Neural crest cell (in vitro differentiated cells): ENCODE data around the gene MAPK12. TPM values are rescaled to one million over a fixed set of nuclear protein-coding genes. Genes with fewer than 3 reads are reported as not detected.

Source experiments
- DNase-seq: peaks from one replicate; pipeline ENCODE4 v3.0.0; 2021; ENCODE audit warnings: low read depth, mixed read lengths, low spot score
- H3K27ac Mint-ChIP-seq: one replicate; pipeline ENCODE4 v1.8.0; 2021; ENCODE audit warnings: mild to moderate bottlenecking, mixed read lengths; ENCODE audit not compliant: unreplicated experiment
- H3K27me3 Mint-ChIP-seq: 2 replicates; pipeline ENCODE4 v1.8.0; 2021; ENCODE audit warnings: low read depth, mild to moderate bottlenecking, mixed read lengths
- H3K36me3 Mint-ChIP-seq: 2 replicates; pipeline ENCODE4 v1.8.0; 2021; ENCODE audit warnings: low read depth, mild to moderate bottlenecking, mixed read lengths
- H3K4me1 Mint-ChIP-seq: 2 replicates; pipeline ENCODE4 v1.8.0; 2021; ENCODE audit warnings: mixed read lengths
- H3K4me3 Mint-ChIP-seq: one replicate; pipeline ENCODE4 v1.8.0; 2021; ENCODE audit warnings: mild to moderate bottlenecking, mixed read lengths
- H3K9me3 Mint-ChIP-seq: 2 replicates; pipeline ENCODE4 v1.8.0; 2021; ENCODE audit warnings: mixed read lengths
- CTCF ChIP-seq: fragments of 200-600 bp; sonication (generic); conservative IDR thresholded peaks from 2 replicates; pipeline ENCODE4 v1.5.0; 2021; ENCODE audit warnings: antibody characterized with exemption, mild to moderate bottlenecking
- total RNA-seq: library from RNA; stranded (reverse); gene quantifications from 2 replicates; pipeline ENCODE4 v1.2.1, GENCODE V29; 2021

The MAPK12 gene
- total RNA-seq, 1 donor from 2014 or later: 46.5 TPM

- Mint-ChIP-seq H3K27me3 (no peaks in the 10 kb centered on the region), H3K27ac (peak overlapping the region; percentile 92), H3K36me3 (no peaks in the 10 kb centered on the region), H3K9me3 (no peaks in the 10 kb centered on the region), H3K4me1 (peaks cover 15% of the 10 kb centered on the region), H3K4me3 (peak overlapping the region; percentile 89)
- DNase-seq: no peak
- TF ChIP-seq CTCF: no peak
Measured at GRCh38 chr22:50308597-50308935, 47.1 kb upstream of the MAPK12 start.

- Mint-ChIP-seq H3K36me3 (no peaks in the 10 kb centered on the region), H3K4me3 (peak overlapping the region; percentile 89), H3K27ac (no peak overlapping the region), H3K4me1 (peaks cover 15% of the 10 kb centered on the region), H3K27me3 (no peaks in the 10 kb centered on the region), H3K9me3 (no peaks in the 10 kb centered on the region)
- no peak for DNase-seq
- no peak for TF ChIP-seq CTCF
Measured at GRCh38 chr22:50307890-50308596, 46.6 kb upstream of the MAPK12 start.

- no peak for TF ChIP-seq CTCF
- Mint-ChIP-seq H3K27me3 (no peaks in the 10 kb centered on the region), H3K9me3 (no peaks in the 10 kb centered on the region), H3K4me3 (peak within 1 kb of the TSS; percentile 92), H3K36me3 (no peaks in the 10 kb centered on the region), H3K4me1 (peaks cover 15% of the 10 kb centered on the region), H3K27ac (no peak within 1 kb of the TSS)
- DNase-seq: peak; percentile 64
Measured at GRCh38 chr22:50306753-50307749, 45.6 kb upstream of the MAPK12 start, which contains the start of gene PLXNB2. Gene PLXNB2 (minus strand): TSS chr22:50307646. CDS start chr22:50290584, 17,062 bp downstream.

- DNase-seq: no peak
- Mint-ChIP-seq H3K27ac (peak overlapping the region; percentile 27), H3K27me3 (peaks cover under 1% of the 10 kb centered on the region), H3K4me1 (peaks cover 15% of the 10 kb centered on the region), H3K36me3 (no peaks in the 10 kb centered on the region), H3K4me3 (peak overlapping the region; percentile 92), H3K9me3 (no peaks in the 10 kb centered on the region)
- TF ChIP-seq CTCF: no peak
Measured at GRCh38 chr22:50305923-50306566, 44.6 kb upstream of the MAPK12 start.

- peaks cover 3% of the 10 kb centered on the region for H3K27me3 Mint-ChIP-seq
- peak overlapping the region; percentile 6 for H3K27ac Mint-ChIP-seq
- DNase-seq: no peak
- no peaks in the 10 kb centered on the region for H3K36me3 Mint-ChIP-seq
- peaks cover 15% of the 10 kb centered on the region for H3K4me1 Mint-ChIP-seq
- peak overlapping the region; percentile 92 for H3K4me3 Mint-ChIP-seq
- H3K9me3 Mint-ChIP-seq: no peaks in the 10 kb centered on the region
- no peak for TF ChIP-seq CTCF
Measured at GRCh38 chr22:50305393-50305922, 44.0 kb upstream of the MAPK12 start.
